Measurements from ENCODE around the gene TECPR1.

TECPR1 gene, protein sequence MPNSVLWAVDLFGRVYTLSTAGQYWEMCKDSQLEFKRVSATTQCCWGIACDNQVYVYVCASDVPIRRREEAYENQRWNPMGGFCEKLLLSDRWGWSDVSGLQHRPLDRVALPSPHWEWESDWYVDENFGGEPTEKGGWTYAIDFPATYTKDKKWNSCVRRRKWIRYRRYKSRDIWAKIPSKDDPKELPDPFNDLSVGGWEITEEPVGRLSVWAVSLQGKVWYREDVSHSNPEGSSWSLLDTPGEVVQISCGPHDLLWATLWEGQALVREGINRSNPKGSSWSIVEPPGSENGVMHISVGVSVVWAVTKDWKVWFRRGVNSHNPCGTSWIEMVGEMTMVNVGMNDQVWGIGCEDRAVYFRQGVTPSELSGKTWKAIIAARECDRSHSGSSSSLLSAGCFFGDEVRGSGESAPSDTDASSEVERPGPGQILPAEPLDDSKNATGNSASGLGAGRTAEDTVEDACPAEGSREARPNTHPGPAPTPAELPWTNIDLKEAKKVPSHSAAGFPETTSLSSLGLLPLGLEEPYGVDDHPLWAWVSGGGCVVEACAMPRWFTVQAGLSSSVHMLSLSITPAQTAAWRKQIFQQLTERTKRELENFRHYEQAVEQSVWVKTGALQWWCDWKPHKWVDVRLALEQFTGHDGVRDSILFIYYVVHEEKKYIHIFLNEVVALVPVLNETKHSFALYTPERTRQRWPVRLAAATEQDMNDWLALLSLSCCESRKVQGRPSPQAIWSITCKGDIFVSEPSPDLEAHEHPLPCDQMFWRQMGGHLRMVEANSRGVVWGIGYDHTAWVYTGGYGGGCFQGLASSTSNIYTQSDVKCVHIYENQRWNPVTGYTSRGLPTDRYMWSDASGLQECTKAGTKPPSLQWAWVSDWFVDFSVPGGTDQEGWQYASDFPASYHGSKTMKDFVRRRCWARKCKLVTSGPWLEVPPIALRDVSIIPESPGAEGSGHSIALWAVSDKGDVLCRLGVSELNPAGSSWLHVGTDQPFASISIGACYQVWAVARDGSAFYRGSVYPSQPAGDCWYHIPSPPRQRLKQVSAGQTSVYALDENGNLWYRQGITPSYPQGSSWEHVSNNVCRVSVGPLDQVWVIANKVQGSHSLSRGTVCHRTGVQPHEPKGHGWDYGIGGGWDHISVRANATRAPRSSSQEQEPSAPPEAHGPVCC

DNA sequence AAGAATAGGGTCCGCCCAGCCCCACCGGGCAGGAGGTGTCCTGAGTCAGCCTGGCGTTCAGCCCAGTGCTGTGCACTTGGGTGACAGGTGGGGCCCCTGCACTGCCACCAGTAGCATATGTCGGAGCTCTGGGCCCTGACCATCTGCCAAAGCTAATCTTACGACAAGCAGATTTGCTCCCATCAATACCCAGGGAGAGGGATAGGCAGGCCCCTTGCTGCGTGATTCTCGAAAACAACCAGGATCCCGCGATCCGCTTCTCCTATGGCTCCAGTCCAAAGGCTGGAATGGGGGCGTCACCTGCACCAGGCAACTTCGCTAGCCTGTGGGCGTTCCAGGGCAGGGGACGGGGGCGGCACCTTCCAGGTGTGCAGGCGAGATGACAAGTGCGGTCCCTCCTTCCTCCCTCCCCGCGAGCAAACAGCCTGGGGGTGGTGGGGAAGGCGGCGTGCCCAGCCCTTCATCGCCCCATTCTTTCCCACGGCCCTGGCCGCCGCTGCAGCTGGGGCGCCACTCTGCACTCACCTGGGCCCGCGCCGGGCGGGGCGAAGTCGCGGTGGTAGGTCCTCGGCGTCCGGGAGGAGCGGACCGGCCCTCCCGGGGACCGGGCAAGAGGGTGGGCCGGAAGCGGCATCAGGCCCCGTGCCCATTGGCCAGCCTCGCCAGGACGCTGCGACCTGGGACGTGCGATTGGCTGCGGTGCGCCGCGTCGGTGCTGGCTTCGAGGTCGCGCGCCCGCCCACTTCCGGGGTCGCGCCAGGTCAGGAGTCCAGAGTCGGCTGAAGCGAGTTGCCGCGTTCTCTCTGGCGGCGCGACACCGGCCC lies at the start of gene TECPR1:
Gene TECPR1 (minus strand): TSS at position 632 of the 824 bp plus-strand sequence. CDS start 6,086 bp downstream, outside the sequence.
- peak; percentile 75 for DNase-seq

DNA sequence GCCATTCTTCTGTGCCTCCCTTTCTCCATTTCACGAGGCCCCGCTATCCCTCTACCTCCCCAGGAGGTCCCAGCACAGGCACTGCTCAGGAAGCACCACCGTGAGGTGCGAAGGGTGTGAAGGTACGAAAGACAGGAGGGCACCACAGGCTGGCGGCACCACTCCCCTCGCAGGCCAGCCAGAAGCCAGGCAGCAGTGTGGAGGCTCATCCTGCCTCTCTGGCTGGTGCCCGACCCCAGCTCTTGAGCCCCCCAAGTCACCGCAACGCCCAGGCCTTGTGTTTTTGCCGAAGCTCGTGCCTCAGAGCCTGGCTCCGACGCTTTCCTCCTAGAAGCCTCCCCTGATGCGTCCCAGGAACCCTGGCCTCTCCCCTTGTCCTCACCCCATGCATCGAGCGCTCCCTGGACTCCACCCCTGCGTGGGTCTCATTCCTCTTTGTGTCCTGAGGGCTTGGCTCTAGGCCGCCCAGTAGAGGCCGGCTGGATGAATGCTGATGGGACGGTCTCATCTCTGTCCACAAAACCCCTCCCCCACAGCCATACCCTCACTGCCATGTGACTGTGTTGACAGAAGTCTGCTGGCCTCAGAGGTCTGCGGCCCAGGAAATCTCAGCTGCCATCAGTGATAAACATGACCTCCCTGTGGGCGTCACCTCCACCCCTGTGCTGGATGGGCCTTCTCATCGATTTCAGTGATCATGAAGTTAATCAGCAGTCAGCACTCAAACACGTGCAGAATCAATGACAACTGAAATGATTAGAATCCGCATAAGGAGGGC lies 48.8 kb upstream of the TECPR1 start:
- DNase-seq: no peak

DNA sequence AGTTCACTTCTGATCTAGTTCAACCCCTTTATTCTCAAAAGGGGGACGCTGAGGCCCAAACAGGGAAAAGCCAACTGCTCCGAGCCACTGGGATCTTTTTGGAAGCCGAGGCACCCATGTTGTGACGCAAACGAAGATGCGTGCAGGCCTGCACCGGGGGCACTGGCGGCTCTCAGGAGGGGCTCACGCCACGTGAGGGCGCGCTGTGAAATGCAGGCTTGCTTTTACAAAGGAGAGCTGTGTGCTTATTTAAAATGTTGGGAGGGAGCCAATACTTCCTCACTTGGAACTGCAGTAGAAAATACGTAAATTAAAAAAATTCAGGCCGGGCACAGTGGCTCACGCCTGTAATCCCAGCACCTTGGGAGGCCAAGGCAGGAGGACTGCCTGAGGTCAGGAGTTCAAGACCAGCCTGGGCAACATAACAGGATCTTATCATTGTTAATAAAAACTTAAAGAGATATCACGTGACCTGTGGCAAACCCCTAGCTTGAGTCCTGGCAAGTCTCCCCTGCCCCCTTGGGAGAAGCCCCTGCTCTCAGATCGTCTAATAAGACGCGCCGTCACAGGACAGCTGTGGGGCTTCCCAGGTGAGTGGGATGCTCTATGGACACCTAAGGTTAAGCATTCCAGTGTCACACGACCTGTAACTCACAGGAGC lies 45.7 kb upstream of the TECPR1 start:
- no peak for DNase-seq

DNA sequence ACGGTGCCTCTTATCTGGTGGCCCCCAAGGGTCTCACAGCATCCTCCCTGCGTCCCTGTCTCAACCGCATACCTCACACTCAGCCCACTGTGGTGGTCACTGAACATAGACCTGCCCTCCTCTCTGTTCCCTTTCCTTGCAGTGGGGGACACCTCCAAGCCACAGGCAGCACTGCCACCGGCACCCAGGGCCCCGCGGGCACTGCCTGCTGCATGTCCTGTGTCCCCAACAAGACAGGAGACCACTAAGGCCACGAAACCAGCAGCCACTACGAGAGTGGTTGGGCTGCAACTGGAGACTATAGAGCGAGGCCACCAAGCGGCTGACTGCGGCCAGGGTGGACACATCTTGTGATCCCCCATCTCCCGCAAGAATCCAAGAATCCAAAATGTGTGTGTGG lies 44.8 kb upstream of the TECPR1 start:
- no peak for DNase-seq

DNA sequence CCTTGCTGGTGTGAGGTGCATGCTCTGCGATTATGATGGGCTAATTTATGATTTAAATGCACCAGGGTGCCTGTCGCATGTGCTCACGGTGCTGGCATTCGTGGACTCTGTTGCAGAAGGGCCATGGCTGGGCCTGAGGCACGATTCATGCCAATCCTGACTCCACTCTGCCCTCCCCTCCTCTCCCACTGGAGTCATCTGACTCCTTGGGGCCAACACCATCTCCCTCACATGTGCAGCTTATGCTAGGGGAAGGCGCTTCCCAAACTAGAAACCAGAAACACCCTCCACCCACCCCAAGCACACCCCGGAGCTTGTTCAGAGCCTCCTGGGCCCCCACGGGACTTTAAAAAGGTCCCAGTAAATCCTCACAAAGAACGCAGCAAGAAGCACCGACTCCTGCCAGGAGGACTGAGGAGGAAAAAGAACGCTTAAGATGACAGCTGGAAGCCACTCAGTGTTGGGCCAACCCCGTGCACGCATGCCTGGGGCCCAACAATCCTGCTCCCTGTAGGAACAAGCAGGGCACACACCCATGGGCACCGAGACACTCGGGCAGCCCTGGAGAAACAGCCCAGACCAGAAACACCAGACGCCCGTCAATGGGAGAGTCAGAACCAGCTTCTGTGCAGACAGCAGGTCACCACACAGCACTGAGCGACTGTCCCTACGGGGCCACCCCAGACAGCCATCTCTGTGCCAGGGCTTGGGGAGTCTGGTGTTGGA lies 43.6 kb upstream of the TECPR1 start:
- no peak for DNase-seq

DNA sequence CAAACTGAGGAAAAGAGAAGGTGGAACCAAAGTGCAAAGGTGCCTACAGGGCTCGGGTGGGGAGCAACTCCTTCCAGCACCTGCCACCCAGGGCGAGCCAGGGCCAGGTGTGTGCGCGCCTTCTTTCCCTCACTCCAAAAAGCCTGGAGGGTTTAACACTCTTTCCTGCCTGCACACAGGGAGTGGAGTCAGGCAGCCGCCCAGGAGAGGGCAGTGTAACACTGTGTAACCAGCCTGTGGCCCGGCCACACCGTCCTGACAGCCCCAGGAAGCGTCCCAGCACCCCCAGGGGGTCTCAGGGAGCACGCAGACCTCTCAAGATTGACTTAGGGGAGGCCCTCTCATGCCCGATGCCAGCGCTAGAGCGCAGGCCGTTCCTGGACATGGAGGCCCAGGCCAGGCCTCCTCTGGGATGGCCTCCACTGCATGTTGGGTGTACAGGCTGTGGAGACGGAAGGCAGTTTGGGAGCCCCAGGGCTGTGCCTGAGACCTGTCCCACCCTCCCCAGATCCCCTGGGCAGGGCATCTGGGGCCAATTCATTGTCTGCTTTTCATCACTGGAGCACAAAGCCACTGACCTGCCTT lies 42.9 kb upstream of the TECPR1 start:
- DNase-seq: peak; percentile 48

DNA sequence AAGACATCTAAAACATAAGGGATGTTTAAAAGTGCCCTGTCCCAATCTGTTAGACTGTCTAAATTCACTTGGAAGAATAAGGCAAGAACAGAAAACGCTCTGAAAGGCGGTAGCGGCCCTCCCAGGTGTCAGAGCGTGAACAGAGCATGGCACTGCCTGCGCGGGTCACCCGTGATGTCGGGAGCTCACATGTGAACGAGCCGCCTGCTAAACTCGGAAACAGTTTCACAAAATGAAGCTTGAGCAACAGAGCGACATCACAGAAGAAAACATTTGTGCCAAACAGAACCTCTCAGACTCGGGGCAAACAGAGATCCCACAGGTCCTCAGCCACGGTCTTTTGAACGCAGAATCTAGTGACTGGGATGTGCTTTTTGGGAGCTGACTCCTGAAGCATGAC lies 42.3 kb upstream of the TECPR1 start:
- DNase-seq: no peak

DNA sequence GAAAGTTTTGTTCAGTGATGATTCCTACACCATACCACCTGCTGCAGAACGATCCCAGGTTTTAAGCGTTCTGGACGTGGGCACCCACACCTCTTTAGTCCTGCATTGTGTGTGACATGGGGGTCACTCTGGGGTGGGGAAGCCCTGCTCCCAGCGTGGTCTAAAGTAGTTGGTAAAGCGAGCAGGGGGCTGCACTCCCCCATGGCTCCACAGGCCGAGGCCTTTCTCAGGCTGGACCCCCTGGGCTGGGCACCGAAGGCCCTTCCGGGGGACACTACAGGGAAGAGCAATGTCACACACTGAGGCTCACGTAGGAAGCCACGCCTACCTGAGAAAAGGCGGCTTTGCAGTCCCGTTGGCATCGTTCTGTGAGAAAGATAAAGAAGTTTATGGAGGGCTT lies 41.7 kb upstream of the TECPR1 start:
- DNase-seq: no peak

DNA sequence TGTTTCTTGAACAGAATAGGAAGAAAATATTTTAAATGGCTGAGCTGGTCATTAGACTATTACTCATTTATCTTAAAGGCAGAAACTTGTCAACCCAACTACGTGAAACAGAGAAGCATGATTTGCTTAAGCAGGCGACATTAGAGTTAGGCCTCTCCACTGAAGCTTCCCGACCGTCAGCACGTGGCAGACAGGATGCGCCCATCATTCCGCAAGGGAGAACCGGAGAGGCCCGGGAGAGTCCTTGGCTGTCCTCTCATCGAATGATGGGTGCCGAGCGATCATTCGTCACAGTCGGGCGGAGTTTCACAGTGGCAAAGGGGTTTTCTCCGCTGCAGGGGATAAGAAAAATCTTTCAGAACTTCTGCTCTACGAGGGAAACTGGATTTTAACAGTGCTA lies 41.2 kb upstream of the TECPR1 start:
- no peak for DNase-seq

DNA sequence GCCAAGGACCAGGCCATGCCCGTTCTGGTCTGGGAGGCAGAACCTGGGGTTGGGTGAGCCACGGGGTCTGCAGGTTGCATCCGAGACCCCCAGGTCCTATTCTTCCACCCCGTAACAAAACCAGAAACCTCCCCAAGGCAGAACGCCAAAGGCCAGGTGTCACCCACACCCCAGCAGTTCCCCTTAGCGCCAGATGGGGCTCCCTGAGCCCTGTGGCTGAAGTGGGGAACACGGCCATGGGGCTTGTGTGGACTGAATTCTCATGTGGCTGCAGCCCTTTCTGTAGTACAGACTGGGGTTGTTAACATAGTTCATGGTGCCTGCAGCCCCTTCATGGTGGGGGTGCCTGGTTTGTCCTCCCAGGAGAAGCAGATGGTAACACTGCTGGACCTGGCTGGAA lies 39.7 kb upstream of the TECPR1 start:
- no peak for DNase-seq

DNA sequence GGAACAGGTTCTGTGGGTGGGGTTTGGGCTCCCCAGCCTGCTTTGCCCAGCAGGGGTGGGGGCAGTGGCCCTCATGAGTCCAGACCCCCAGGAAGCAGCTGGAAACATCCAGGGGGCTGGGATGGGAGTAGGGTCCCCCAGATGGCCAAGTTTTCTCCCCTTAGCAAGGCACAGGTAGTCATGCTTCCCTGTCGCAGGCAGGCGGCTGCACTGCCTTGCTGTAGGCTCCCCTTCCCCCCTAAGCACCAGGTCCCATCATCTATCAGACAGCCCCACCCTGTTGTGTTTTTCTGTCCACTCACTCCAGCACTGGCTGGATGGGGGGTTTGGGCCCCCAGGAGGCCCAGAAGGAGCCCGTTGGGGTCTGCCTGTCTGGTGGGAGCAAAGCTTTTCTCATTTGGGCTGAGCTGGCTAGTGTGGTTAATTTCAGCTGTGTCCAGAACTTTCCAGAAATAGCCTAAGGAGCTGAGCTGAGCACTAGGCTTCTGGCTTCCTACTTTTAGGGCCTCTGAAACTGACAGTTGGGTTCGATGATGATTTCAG lies 37.4 kb upstream of the TECPR1 start:
- no peak for DNase-seq

DNA sequence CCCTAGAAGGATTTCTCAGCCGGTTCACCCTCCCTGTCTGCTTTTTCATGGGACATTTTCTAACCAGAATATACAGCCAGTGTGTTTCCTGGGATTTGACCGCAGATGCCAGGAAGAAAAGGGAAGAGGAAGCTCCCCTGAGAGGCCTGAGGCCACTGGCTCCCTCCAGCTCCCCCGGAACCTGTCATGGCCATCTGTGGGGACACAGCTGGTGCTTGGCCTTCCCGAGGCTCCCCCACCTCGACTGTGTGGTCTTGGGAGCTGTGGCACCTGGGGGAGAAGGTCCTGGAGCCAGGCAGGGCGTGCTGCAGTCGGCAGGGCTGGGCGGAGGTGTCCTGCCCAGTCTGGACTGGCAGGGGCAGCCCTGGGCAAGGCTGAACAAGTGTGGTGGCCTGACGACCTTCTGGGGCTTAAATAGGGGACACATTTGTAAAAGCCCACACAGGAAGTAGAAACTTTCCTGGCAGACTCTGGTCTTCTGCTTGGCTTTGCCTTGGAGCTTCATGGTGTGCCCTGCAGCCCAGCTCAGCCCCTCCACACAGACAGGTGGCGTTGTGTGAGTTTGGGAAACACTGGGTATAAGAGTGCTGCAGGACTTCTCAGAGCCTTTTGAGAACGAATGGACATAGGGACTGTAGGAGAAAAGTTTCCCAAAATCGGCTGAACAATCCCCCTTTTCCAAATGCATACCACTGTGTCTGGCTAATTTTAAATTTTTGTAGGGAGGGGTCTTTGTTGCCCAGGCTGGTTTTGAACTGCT lies 36.2 kb upstream of the TECPR1 start:
- DNase-seq: no peak

DNA sequence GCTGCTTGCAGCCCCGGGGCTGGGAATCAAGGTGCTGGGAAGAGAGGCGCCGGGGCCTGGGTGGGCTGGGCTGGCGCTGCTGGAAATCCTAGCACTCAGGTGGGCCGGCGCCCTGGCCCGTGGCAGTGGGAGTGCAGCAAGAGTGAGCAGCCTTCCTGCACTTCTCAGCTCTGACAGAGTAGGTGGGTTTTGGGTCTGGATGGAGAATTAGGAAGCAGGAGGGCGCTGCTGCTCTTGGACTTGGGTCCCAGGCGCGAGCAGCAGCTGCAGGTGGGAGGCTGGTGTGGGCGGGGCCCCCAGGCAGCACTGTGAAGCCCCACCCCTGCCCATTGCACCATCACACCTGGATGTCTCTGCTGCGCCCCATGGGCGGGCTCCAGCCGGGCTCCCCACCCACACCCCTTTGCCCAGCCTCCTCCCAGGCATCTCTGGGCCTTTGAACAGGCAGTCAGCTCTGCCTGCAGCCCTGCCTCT lies 35.5 kb upstream of the TECPR1 start:
- peak; percentile 47 for DNase-seq

DNA sequence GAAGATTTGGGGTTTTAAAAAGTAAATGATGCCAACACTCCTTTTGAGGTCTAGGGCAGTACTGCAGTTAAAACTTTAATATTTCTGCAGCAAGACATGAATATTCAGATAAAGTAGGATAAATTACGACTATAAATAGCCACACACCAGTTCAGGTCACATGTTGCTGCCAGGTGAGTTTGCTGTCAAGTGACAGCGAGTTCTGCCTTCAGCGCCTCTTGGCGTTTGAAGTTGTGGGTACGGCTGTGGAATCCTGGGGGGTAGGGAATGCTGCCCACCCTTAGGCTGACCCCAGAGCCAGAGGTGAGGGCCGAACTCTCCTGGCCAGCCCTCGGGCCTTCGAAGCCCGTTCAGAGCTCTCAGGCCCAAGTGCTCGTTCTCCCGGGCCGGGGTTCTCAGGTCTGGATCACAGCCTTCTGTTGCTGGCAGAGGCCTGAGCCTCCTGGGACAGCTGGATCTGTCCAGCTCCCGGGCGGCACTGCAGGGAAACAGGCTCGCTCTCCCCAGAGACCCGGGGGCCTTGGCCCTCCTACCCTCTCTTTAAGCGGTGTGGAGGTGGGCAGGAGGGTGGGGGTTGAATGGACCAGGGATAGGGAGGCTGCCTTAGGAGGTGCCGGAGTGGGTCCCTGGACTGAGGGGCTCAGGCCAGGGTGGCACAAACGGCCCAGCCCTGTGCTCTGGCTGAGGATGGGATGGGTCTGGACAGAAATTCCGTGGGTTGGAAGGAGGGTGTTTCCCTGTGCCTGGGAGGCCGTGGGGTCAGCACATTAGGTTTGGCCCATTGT lies 34.9 kb upstream of the TECPR1 start:
- no peak for DNase-seq

DNA sequence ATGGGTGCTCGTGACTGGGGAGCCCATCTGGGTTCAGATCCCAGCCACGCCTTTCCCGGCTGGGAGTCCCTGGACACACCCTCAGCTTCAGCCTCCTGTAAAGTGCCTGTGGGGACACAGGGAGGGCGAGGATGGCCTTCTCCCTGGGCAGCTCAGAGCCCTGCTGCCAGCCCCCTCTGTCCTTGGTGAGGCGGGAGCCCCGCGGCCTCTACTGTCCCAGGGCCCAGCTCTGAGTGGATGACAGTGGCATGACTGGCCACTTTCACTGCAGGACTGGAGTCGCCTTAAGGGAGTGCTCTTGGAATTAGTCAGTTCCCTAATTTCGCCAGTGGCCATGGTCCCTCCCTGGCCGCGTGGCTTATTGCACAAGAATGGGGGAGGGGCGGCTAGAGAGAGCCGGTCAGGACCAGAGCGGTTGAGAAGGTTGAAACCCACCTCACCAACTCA lies 34.1 kb upstream of the TECPR1 start:
- DNase-seq: no peak

DNA sequence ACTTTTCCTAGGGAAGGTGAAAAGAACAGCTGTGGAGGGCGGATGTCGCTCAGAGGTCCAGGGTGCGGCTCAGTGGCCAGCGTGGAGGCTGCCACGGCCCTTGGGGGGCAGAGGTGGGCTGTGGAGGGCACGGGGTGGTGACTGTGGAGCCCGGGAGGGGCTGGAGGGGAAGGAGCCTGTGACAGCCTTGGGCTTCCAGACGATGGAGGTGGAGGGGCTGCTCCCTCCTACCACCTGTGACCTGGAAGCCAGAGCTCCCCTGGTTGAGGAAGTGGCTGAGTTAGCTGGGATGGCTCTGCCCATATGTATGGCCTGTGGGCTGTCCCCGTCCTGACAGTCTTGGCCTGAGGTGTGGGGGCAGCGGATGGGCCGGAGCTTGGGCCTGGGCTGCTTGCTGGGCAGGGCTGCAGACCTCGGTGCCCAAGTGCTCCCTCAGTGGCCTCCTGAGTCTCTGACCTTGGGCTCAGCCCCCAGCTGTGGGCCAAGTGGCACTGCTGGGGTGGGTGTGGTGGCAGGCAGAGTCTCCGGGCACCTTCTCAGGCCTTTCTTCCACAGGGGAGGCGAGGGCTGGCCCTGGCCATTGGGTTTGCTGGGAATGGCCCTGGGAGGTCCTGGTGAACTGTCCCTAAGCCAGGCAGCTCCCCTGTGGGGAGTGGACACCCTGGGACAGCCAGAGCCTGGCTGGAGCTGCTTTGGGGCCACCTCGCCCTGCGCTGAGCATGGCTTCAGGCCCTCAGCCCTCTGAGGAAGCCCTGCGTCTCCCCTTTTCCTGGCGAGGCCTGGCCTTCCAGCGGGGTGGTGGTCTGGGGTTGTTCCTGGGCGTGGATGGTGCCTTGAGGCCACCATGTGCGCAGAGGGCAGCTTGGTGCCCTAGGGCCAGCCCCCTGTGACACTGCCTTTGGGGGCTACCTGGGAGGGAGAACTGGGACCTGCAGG lies 33.4 kb upstream of the TECPR1 start:
- no peak for DNase-seq

All from NCI-H510A treated with DMSO at 0.1 percent for 48 hours (cell line).